B cell (primary cell): ENCODE results near the gene CENPN. TPM values are rescaled to one million over a fixed set of nuclear protein-coding genes. Genes with fewer than 3 reads are reported as not detected.

Experiments
- ATAC-seq: fragments of 200-7000 bp; cut with Tn5 transposase; one replicate; pipeline ENCODE4 v1.10.0; 2021; ENCODE audit warnings: low read depth, mild to moderate bottlenecking, moderate number of reproducible peaks, moderate library complexity
- CTCF ChIA-PET: fragments of 350-600 bp; sonication (Branson Sonifier 250); formaldehyde crosslinking; loops from one replicate; lab custom pipeline; 2021; ENCODE audit warnings: antibody characterized with exemption, inconsistent platforms; lab: Charles Lee
- POLR2A ChIA-PET: fragments of 350-600 bp; sonication (Branson Sonifier 250); formaldehyde crosslinking; loops from one replicate; lab custom pipeline; 2021; ENCODE audit warnings: antibody characterized with exemption; lab: Charles Lee
- DNase-seq: peaks from one replicate; pipeline ENCODE4 v3.0.0; 2013
- H2AFZ ChIP-seq: 2 replicates; pipeline ENCODE4 v1.6.1; 2012; ENCODE audit warnings: mild to moderate bottlenecking, low read depth, low read length; ENCODE audit not compliant: insufficient read depth, poor library complexity, severe bottlenecking
- H3K27ac ChIP-seq, 2 donors: 1 replicate in 1 of 2; 2 replicates in 1 of 2; pipeline ENCODE4 v1.5.1; 2012 to 2013; ENCODE audit warnings: low read length in 2 of 2, mild to moderate bottlenecking in 2 of 2, moderate library complexity in 1 of 2
- H3K27me3 ChIP-seq, 4 experiments: fragments of 200-600 bp in 1 of 4; sonication (generic) in 1 of 4; replicated peaks in 1 of 4; 1 replicate in 2 of 4; 2 replicates in 2 of 4; pipeline versions ENCODE4 v1.6.1 to v1.7.0; 2013 to 2016; ENCODE audit warnings: low read length in 3 of 4, mild to moderate bottlenecking in 2 of 4, mixed read lengths in 1 of 4, moderate library complexity in 1 of 4; ENCODE audit not compliant: insufficient read depth in 4 of 4, control insufficient read depth in 3 of 4; ENCODE audit errors: control extremely low read depth in 1 of 4
- H3K36me3 ChIP-seq, 2 experiments: replicated peaks in 1 of 2; 1 replicate in 1 of 2; 2 replicates in 1 of 2; pipeline versions ENCODE4 v1.6.1 to v1.7.1; 2013; ENCODE audit warnings: low read length in 1 of 2; ENCODE audit not compliant: insufficient read depth in 2 of 2, control insufficient read depth in 1 of 2; ENCODE audit errors: control extremely low read depth in 1 of 2, extremely low read depth in 1 of 2
- H3K4me1 ChIP-seq, 2 donors: fragments of 200-600 bp in 1 of 2; sonication (generic) in 1 of 2; 1 replicate in 1 of 2; 2 replicates in 1 of 2; pipeline versions ENCODE4 v1.5.1 to v1.6.1; 2013 to 2017; ENCODE audit warnings: low read length in 2 of 2; ENCODE audit not compliant: control insufficient read depth in 2 of 2, insufficient read depth in 2 of 2
- H3K4me2 ChIP-seq: replicated peaks from 2 replicates; pipeline ENCODE3; 2012; ENCODE audit warnings: mild to moderate bottlenecking, low read depth, low read length; ENCODE audit not compliant: poor library complexity, severe bottlenecking
- H3K4me3 ChIP-seq, 5 experiments: fragments of 200-600 bp in 1 of 5; sonication (generic) in 1 of 5; 1 replicate in 3 of 5; 2 replicates in 2 of 5; pipeline versions ENCODE4 v1.5.1 to v1.7.0; 2011 to 2016; ENCODE audit warnings: low read length in 4 of 5, mild to moderate bottlenecking in 4 of 5, low read depth in 2 of 5, control low read depth in 1 of 5, moderate library complexity in 1 of 5; ENCODE audit not compliant: insufficient read depth in 1 of 5; ENCODE audit errors: control extremely low read depth in 1 of 5, extremely low read depth in 1 of 5
- H3K79me2 ChIP-seq: fragments of 200-600 bp; sonication (generic); one replicate; pipeline ENCODE4 v1.6.0; 2016; ENCODE audit warnings: low read length; ENCODE audit not compliant: control insufficient read depth, insufficient read depth
- H3K9ac ChIP-seq: fragments of 200-600 bp; sonication (generic); 2 replicates; pipeline ENCODE4 v1.6.1; 2017; ENCODE audit warnings: mild to moderate bottlenecking, low read length, moderate library complexity
- H3K9me3 ChIP-seq, 3 donors: one replicate each; pipeline versions ENCODE4 v1.6.1 to v1.7.1; 2013; ENCODE audit warnings: low read length in 2 of 3; ENCODE audit not compliant: control insufficient read depth in 2 of 3, insufficient read depth in 1 of 3; ENCODE audit errors: control extremely low read depth in 1 of 3
- H4K20me1 ChIP-seq: 2 replicates; pipeline ENCODE4 v1.6.0; 2012; ENCODE audit warnings: mild to moderate bottlenecking, low read length; ENCODE audit not compliant: insufficient read depth, control insufficient read depth, poor library complexity, severe bottlenecking
- H3K27ac Mint-ChIP-seq: one replicate; pipeline ENCODE4 v1.8.0; 2021; ENCODE audit warnings: mixed read lengths
- H3K27me3 Mint-ChIP-seq: one replicate; pipeline ENCODE4 v1.8.0; 2021; ENCODE audit warnings: mixed read lengths
- H3K4me1 Mint-ChIP-seq: one replicate; pipeline ENCODE4 v1.8.0; 2021; ENCODE audit warnings: mixed read lengths
- H3K4me3 Mint-ChIP-seq: one replicate; pipeline ENCODE4 v1.8.0; 2021; ENCODE audit warnings: mixed read lengths
- H3K9me3 Mint-ChIP-seq: one replicate; pipeline ENCODE4 v1.8.0; 2022; ENCODE audit warnings: mixed read lengths; ENCODE audit not compliant: insufficient read depth
- EZH2 ChIP-seq: IDR thresholded peaks from 2 replicates; pipeline ENCODE4 v1.6.1; 2012; ENCODE audit warnings: borderline replicate concordance, low read depth, mild to moderate bottlenecking, moderate library complexity, low read length; ENCODE audit not compliant: insufficient read depth, poor library complexity, severe bottlenecking
- WGBS: methylation state at CpG from one replicate; pipeline ENCODE4 v1.1.5; 2013; ENCODE audit warnings: missing lambda C conversion rate; ENCODE audit not compliant: insufficient coverage; 5-methylcytosine and 5-hydroxymethylcytosine counted together
- intact Hi-C: fragments of 100-400 bp; cut with micrococcal nuclease; formaldehyde crosslinking; loops from one replicate; pipeline ENCODE4 v1.10.0; 2022
- polyA plus RNA-seq: library from polyadenylated mRNA; depleted of rRNA; stranded (reverse); fragments of >200 nt; gene quantifications from 2 replicates; pipeline ENCODE4 v1.2.3, GENCODE V29; 2012
- total RNA-seq, 2 donors: library from RNA; stranded (reverse); fragments of 120-200 nt in 1 of 2; gene quantifications; 1 replicate in 1 of 2; 2 replicates in 1 of 2; pipeline versions ENCODE4 v1.2.3 to v1.2.4, GENCODE V29; 2013 to 2022
- TF ChIP-seq, protein P1 (sequence below): fragments of 200-600 bp; IDR thresholded peaks from one replicate; pipeline ENCODE4 v1.8.0; 2022; ENCODE audit warnings: antibody characterized with exemption, mild to moderate bottlenecking

CENPN gene
- total and polyA plus RNA-seq, 2 donors (not counting 1 experiment from before 2014, with no cell fraction given) = 3.0 to 4.0 TPM

DNA sequence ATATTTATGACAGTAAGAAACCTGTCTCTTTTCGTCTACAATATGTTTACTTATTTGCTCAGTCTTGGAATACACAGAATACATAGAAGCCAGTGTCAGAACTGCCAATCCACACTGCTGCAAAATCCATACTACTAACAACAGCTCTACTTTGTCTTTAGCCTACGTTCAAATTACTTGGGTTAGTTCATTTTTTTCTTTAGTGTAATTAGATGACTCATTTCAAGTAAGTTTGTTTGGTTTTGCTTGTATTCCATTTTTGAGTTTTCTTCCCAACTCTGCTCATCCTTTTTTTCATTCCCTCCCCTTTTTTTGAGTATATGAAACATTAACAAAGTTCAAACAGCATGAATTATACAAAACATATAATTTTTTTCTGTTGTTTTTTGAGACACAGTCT, 17.2 kb upstream of the CENPN start:
- Histone ChIP-seq H3K79me2 (peaks cover 44% of the 10 kb centered on the region), H3K9me3 (no peaks in the 10 kb centered on the region), H3K4me2 (no peak overlapping the region), H2AFZ (no peak overlapping the region), H3K36me3 (peaks cover 0 to 8% of the 10 kb centered on the region in 2 experiments), H3K4me3 (no peak overlapping the region), H4K20me1 (no peaks in the 10 kb centered on the region), H3K9ac (no peak overlapping the region), H3K4me1 (no peaks in the 10 kb centered on the region), H3K27me3 (no peaks in the 10 kb centered on the region), H3K27ac (no peak overlapping the region)
- Mint-ChIP-seq H3K27me3 (no peaks in the 10 kb centered on the region), H3K27ac (no peak overlapping the region), H3K9me3 (no peaks in the 10 kb centered on the region), H3K4me3 (no peak overlapping the region), H3K4me1 (peaks cover 5% of the 10 kb centered on the region)
- TF ChIP-seq, protein P1, sequence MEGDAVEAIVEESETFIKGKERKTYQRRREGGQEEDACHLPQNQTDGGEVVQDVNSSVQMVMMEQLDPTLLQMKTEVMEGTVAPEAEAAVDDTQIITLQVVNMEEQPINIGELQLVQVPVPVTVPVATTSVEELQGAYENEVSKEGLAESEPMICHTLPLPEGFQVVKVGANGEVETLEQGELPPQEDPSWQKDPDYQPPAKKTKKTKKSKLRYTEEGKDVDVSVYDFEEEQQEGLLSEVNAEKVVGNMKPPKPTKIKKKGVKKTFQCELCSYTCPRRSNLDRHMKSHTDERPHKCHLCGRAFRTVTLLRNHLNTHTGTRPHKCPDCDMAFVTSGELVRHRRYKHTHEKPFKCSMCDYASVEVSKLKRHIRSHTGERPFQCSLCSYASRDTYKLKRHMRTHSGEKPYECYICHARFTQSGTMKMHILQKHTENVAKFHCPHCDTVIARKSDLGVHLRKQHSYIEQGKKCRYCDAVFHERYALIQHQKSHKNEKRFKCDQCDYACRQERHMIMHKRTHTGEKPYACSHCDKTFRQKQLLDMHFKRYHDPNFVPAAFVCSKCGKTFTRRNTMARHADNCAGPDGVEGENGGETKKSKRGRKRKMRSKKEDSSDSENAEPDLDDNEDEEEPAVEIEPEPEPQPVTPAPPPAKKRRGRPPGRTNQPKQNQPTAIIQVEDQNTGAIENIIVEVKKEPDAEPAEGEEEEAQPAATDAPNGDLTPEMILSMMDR = no peak
- no peak for TF ChIP-seq EZH2
- POLR2A ChIA-PET = no interaction called here
- intact Hi-C loops = no loop called here
- CTCF ChIA-PET = interaction anchor here (0.8 kb wide), 1 partner anchor 46 kb away, joined by 3 read pairs; the partner anchor contains the start of gene ATMIN
- no peak for ATAC-seq
- WGBS = 90% methylated on average over 1 of the region's 2 CpGs
- no peak for DNase-seq

DNA sequence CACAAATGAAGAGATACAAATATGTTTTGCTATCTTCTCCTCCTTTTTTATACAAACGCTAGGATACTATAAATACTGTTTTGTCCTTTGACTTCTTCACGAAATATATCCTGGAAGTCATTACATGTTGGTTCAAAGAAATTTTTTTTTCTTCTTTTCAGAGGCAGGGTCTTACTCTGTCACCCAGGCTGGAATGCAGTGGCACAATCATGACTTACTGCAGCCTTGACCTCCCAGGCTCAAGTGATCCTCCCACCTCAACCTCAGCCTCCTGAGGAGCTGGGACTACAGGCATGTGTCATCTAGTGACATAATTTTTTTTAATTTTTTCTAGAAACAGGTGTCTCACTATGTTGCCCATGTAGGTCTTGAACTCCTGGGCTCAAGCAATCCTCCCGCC, 16.4 kb upstream of the CENPN start:
- no peak overlapping the region for H3K27ac Mint-ChIP-seq
- H3K4me2 ChIP-seq = no peak overlapping the region
- TF ChIP-seq, protein P1 = no peak
- no peak for TF ChIP-seq EZH2
- no peaks in the 10 kb centered on the region for H4K20me1 ChIP-seq
- H3K4me1 Mint-ChIP-seq = peaks cover 5% of the 10 kb centered on the region
- H3K4me3 ChIP-seq = no peak overlapping the region
- H3K27ac ChIP-seq = no peak overlapping the region
- H3K9me3 ChIP-seq = no peaks in the 10 kb centered on the region
- peaks cover 50% of the 10 kb centered on the region for H3K79me2 ChIP-seq
- no peak overlapping the region for H3K4me3 Mint-ChIP-seq
- WGBS = 100% methylated on average over 2 of the region's 3 CpGs
- no peaks in the 10 kb centered on the region for H3K9me3 Mint-ChIP-seq
- no peak overlapping the region for H2AFZ ChIP-seq
- POLR2A ChIA-PET = no interaction called here
- H3K4me1 ChIP-seq = no peaks in the 10 kb centered on the region
- no peak for DNase-seq
- no peak for ATAC-seq
- H3K27me3 Mint-ChIP-seq = no peaks in the 10 kb centered on the region
- intact Hi-C loops = no loop called here
- CTCF ChIA-PET = interaction anchor here (0.8 kb wide), 1 partner anchor 45 kb away, joined by 3 read pairs; the partner anchor contains the start of gene ATMIN
- H3K27me3 ChIP-seq = no peaks in the 10 kb centered on the region
- no peak overlapping the region for H3K9ac ChIP-seq
- H3K36me3 ChIP-seq = peaks cover 0 to 8% of the 10 kb centered on the region in 2 experiments
